NCI-H2029 (cell line): ENCODE results near the gene POLR3C.
"Not testable (repeated sequence)": the region's sequence is repeated elsewhere in the genome, so short reads cannot be mapped to it uniquely, and the experiment has no call there.

ENCODE experiments used
- DNase-seq: peaks from one replicate; lab custom pipeline; 2025; lab: John Stamatoyannopoulos, UW

The POLR3C gene

GRCh38 chr1:145823565-145824498 is at the start of gene POLR3C, which contains the start of gene RNF115:
Gene POLR3C (plus strand): TSS chr1:145824200. CDS start chr1:145825777, 1,577 bp downstream.
Gene RNF115 (minus strand): TSS chr1:145824095. CDS start chr1:145823873, 222 bp downstream.
- peak; percentile 93 for DNase-seq

GRCh38 chr1:145777357-145778145 is 46.4 kb upstream of the POLR3C start:
- DNase-seq: no peak

- no peak for DNase-seq
Observed at GRCh38 chr1:145778146-145778540, 45.9 kb upstream of the POLR3C start.

- no peak for DNase-seq
Observed at GRCh38 chr1:145782272-145783099, 41.5 kb upstream of the POLR3C start.

- no peak for DNase-seq
Observed at GRCh38 chr1:145784409-145784808, 39.6 kb upstream of the POLR3C start.

- no peak for DNase-seq
Observed at GRCh38 chr1:145785547-145785946, 38.5 kb upstream of the POLR3C start.

- DNase-seq: no peak
Observed at GRCh38 chr1:145786271-145786670, 37.7 kb upstream of the POLR3C start.

- DNase-seq: no peak
Observed at GRCh38 chr1:145788580-145788979, 35.4 kb upstream of the POLR3C start.

GRCh38 chr1:145791860-145792259 is 32.1 kb upstream of the POLR3C start:
- DNase-seq: not testable (repeated sequence)

GRCh38 chr1:145792484-145792883 is 31.5 kb upstream of the POLR3C start:
- DNase-seq: no peak

- no peak for DNase-seq
Observed at GRCh38 chr1:145795257-145795881, 28.6 kb upstream of the POLR3C start.

GRCh38 chr1:145796753-145797152 is 27.2 kb upstream of the POLR3C start:
- no peak for DNase-seq

GRCh38 chr1:145799806-145800205 is 24.2 kb upstream of the POLR3C start:
- DNase-seq: no peak

GRCh38 chr1:145804235-145805045 is 19.6 kb upstream of the POLR3C start:
- no peak for DNase-seq

- DNase-seq: no peak
Observed at GRCh38 chr1:145805057-145805456, 18.9 kb upstream of the POLR3C start.

GRCh38 chr1:145806408-145806807 is 17.6 kb upstream of the POLR3C start:
- no peak for DNase-seq

- DNase-seq: no peak
Observed at GRCh38 chr1:145806844-145807243, 17.2 kb upstream of the POLR3C start.

- not testable (repeated sequence) for DNase-seq
Observed at GRCh38 chr1:145812977-145813810, 10.8 kb upstream of the POLR3C start.

GRCh38 chr1:145818095-145818494 is 5.9 kb upstream of the POLR3C start:
- not testable (repeated sequence) for DNase-seq
